K562 (cell line): ENCODE results near the gene MOB3C. TPM values are rescaled to one million over a fixed set of nuclear protein-coding genes. Genes with fewer than 3 reads are reported as not detected.

Source experiments
- CBFA2T2 ChIP-seq: fragments of 450-650 bp; conservative IDR thresholded peaks from 2 replicates; pipeline ENCODE4 v1.6.1; 2017; ENCODE audit warnings: mild to moderate bottlenecking
- CBFA2T3 ChIP-seq: fragments of 450-650 bp; IDR thresholded peaks from 2 replicates; pipeline ENCODE4 v1.6.1; 2017
- GABPB1 ChIP-seq: sonication (generic); formaldehyde crosslinking; IDR thresholded peaks from 2 replicates; pipeline ENCODE4 v1.8.0; 2022; ENCODE audit warnings: mild to moderate bottlenecking, missing genetic modification reagents
- GTF2A2 ChIP-seq: IDR thresholded peaks from 2 replicates; pipeline ENCODE4 v1.6.1; 2016; ENCODE audit warnings: mild to moderate bottlenecking, missing genetic modification characterization, missing compliant biosample characterization
- HMGN3 ChIP-seq: IDR thresholded peaks from 2 replicates; pipeline ENCODE4 v1.6.1; 2011; ENCODE audit warnings: borderline replicate concordance, low read depth, mild to moderate bottlenecking, mixed read lengths, low read length; ENCODE audit not compliant: insufficient read length; ENCODE audit errors: extremely low read depth
- KDM4B ChIP-seq, 2 experiments: fragments of 450-650 bp in 1 of 2; sonication (generic) in 1 of 2; IDR thresholded peaks; 2 replicates each; pipeline ENCODE4 v1.6.1; 2016 to 2017; ENCODE audit warnings: borderline replicate concordance in 2 of 2, antibody characterized with exemption in 1 of 2, low read depth in 1 of 2, mild to moderate bottlenecking in 1 of 2
- NELFE ChIP-seq: IDR thresholded peaks from 2 replicates; pipeline ENCODE4 v1.6.1; 2011; ENCODE audit warnings: mild to moderate bottlenecking; ENCODE audit not compliant: insufficient read depth, insufficient read length
- ZNF165 ChIP-seq: fragments of 250-450 bp; sonication (Bioruptor Pico); IDR thresholded peaks from 2 replicates; pipeline ENCODE4 v1.4.0; 2020; ENCODE audit warnings: borderline replicate concordance
- ZNF184 ChIP-seq: sonication (generic); formaldehyde crosslinking; IDR thresholded peaks from 2 replicates; pipeline ENCODE4 v1.5.0; 2020; ENCODE audit warnings: missing genetic modification reagents
- ZNF23 ChIP-seq: fragments of 250-450 bp; sonication (Bioruptor Pico); IDR thresholded peaks from 2 replicates; pipeline ENCODE4 v1.4.0; 2020; ENCODE audit warnings: mild to moderate bottlenecking
- ZNF445 ChIP-seq: fragments of 250-450 bp; sonication (Bioruptor Pico); IDR thresholded peaks from 2 replicates; pipeline ENCODE4 v1.4.0; 2020; ENCODE audit warnings: low read depth, mild to moderate bottlenecking, moderate library complexity
- ZNF695 ChIP-seq: fragments of 450-650 bp; formaldehyde crosslinking; IDR thresholded peaks from 2 replicates; pipeline ENCODE4 v1.4.0; 2020; ENCODE audit warnings: mild to moderate bottlenecking, moderate library complexity
- ZNF699 ChIP-seq: fragments of 250-450 bp; sonication (Bioruptor Pico); IDR thresholded peaks from 2 replicates; pipeline ENCODE4 v1.8.0; 2021; ENCODE audit warnings: mild to moderate bottlenecking, moderate library complexity; ENCODE audit not compliant: insufficient replicate concordance
- polyA plus RNA-seq, 8 experiments: library from polyadenylated mRNA; depleted of rRNA in 4 of 8; stranded (reverse) in 5 of 8; unstranded in 3 of 8; fragments of >200 nt; fragmentation: Nextera tagmentation in 2 of 8; fragmentation: Illumina TruSeq in 1 of 8; extraction: Ambion mirVana in 2 of 8; extraction: Trizol in 1 of 8; gene quantifications; 2 replicates each; pipeline versions ENCODE4 v1.2.1 to v1.2.3, GENCODE V29; 2011 to 2014; ENCODE audit warnings: inconsistent platforms in 1 of 8, missing spikeins in 1 of 8
- total RNA-seq, 7 experiments: library from RNA; depleted of rRNA in 6 of 7; stranded (reverse); fragments of >200 nt in 6 of 7; fragmentation: Illumina TruSeq in 2 of 7; extraction: Trizol in 2 of 7; gene quantifications; 2 replicates each; pipeline versions ENCODE4 v1.2.1 to v1.2.3, GENCODE V29; 2011 to 2021; ENCODE audit warnings: low replicate concordance in 1 of 7
- TF ChIP-seq, protein P1 (sequence below): IDR thresholded peaks from 3 replicates; pipeline ENCODE4 v1.6.1; 2011; ENCODE audit warnings: borderline replicate concordance, mild to moderate bottlenecking; ENCODE audit not compliant: insufficient read length, insufficient read depth
- TF ChIP-seq, protein P2 (sequence below): sonication (generic); formaldehyde crosslinking; IDR thresholded peaks from 2 replicates; pipeline ENCODE4 v1.8.1; 2023; ENCODE audit warnings: mild to moderate bottlenecking, missing genetic modification reagents, moderate library complexity
- TF ChIP-seq, protein P3 (sequence below): fragments of 250-450 bp; sonication (Bioruptor Pico); IDR thresholded peaks from 2 replicates; pipeline ENCODE4 v1.5.1; 2021; ENCODE audit warnings: mild to moderate bottlenecking
- TF ChIP-seq, protein P4 (sequence below), 2 experiments: IDR thresholded peaks in 1 of 2; conservative IDR thresholded peaks in 1 of 2; 2 replicates each; pipeline ENCODE4 v1.6.1; 2016; ENCODE audit warnings: low read depth in 2 of 2, mild to moderate bottlenecking in 1 of 2, missing compliant biosample characterization in 1 of 2, missing genetic modification characterization in 1 of 2, moderate library complexity in 1 of 2
- TF ChIP-seq, protein P5 (sequence below): fragments of 250-450 bp; sonication (Bioruptor Pico); IDR thresholded peaks from 2 replicates; pipeline ENCODE4 v1.5.0; 2021
- TF ChIP-seq, protein P6 (sequence below): fragments of 250-450 bp; sonication (Bioruptor Pico); IDR thresholded peaks from 2 replicates; pipeline ENCODE4 v1.8.0; 2022; ENCODE audit warnings: inconsistent platforms, mild to moderate bottlenecking, moderate library complexity, borderline replicate concordance

MOB3C gene
- total and polyA plus RNA-seq, 9 of the 15 experiments (the other 6 are each of a cell fraction or from before 2014, with no cell fraction given), result 1.0 to 7.5 (median 3.7) TPM

DNA sequence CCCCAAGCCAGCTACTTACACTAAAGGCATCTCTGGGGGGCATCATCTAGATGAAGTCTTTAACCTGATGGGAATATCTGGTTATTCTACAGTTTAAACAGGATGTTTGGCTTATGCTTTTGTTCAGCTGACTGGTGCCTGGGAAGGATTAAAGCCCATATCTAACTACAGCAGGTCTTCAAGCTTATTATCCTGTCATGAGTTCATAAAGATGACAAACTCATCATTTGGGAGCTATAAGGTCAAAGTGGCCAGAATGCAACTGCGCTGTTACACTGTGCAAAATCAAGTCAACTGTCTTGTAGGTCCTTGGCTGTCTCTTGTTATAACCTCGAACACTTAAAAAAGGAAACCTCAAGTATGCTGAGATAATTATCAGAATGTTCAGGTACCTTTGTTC, 18.6 kb upstream of the MOB3C start (continued):
- TF ChIP-seq, protein P1, sequence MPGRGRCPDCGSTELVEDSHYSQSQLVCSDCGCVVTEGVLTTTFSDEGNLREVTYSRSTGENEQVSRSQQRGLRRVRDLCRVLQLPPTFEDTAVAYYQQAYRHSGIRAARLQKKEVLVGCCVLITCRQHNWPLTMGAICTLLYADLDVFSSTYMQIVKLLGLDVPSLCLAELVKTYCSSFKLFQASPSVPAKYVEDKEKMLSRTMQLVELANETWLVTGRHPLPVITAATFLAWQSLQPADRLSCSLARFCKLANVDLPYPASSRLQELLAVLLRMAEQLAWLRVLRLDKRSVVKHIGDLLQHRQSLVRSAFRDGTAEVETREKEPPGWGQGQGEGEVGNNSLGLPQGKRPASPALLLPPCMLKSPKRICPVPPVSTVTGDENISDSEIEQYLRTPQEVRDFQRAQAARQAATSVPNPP, result no peak
- TF ChIP-seq, protein P2, sequence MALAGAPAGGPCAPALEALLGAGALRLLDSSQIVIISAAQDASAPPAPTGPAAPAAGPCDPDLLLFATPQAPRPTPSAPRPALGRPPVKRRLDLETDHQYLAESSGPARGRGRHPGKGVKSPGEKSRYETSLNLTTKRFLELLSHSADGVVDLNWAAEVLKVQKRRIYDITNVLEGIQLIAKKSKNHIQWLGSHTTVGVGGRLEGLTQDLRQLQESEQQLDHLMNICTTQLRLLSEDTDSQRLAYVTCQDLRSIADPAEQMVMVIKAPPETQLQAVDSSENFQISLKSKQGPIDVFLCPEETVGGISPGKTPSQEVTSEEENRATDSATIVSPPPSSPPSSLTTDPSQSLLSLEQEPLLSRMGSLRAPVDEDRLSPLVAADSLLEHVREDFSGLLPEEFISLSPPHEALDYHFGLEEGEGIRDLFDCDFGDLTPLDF (CRISPR knock-in tag), result no peak
- TF ChIP-seq HMGN3 (no peak), GABPB1 (CRISPR knock-in tag) (no peak), CBFA2T3 (peak; percentile 71), KDM4B (IDR thresholded peaks at IDR 0.05; ENCODE audit: borderline replicate concordance in 2 of 2, low read depth in 1 of 2) (no peak), ZNF699 (CRISPR knock-in tag) (no peak), CBFA2T2 (peak; percentile 40; the same call in 1 of the 2 replicates), NELFE (no peak), ZNF23 (CRISPR knock-in tag) (no peak), GTF2A2 (no peak), ZNF184 (CRISPR knock-in tag) (no peak), ZNF165 (CRISPR knock-in tag) (no peak), ZNF695 (CRISPR knock-in tag) (no peak), ZNF445 (CRISPR knock-in tag) (no peak)
- TF ChIP-seq, protein P3, sequence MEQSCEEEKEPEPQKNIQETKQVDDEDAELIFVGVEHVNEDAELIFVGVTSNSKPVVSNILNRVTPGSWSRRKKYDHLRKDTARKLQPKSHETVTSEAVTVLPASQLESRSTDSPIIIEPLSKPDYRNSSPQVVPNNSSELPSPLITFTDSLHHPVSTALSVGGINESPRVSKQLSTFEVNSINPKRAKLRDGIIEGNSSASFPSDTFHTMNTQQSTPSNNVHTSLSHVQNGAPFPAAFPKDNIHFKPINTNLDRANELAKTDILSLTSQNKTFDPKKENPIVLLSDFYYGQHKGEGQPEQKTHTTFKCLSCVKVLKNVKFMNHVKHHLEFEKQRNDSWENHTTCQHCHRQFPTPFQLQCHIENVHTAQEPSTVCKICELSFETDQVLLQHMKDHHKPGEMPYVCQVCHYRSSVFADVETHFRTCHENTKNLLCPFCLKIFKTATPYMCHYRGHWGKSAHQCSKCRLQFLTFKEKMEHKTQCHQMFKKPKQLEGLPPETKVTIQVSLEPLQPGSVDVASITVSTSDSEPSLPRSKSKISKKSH, result no peak
- TF ChIP-seq, protein P4, sequence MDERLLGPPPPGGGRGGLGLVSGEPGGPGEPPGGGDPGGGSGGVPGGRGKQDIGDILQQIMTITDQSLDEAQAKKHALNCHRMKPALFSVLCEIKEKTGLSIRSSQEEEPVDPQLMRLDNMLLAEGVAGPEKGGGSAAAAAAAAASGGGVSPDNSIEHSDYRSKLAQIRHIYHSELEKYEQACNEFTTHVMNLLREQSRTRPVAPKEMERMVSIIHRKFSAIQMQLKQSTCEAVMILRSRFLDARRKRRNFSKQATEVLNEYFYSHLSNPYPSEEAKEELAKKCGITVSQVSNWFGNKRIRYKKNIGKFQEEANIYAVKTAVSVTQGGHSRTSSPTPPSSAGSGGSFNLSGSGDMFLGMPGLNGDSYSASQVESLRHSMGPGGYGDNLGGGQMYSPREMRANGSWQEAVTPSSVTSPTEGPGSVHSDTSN (CRISPR knock-in tag; IDR thresholded peaks at IDR 0.05; ENCODE audit: low read depth), result no peak
- TF ChIP-seq, protein P4 (tag; conservative IDR thresholded peaks at IDR 0.05; ENCODE audit: low read depth), result peak; percentile 90
- TF ChIP-seq, protein P5, sequence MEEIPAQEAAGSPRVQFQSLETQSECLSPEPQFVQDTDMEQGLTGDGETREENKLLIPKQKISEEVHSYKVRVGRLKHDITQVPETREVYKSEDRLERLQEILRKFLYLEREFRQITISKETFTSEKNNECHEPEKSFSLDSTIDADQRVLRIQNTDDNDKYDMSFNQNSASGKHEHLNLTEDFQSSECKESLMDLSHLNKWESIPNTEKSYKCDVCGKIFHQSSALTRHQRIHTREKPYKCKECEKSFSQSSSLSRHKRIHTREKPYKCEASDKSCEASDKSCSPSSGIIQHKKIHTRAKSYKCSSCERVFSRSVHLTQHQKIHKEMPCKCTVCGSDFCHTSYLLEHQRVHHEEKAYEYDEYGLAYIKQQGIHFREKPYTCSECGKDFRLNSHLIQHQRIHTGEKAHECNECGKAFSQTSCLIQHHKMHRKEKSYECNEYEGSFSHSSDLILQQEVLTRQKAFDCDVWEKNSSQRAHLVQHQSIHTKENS, result no peak
- TF ChIP-seq, protein P6, sequence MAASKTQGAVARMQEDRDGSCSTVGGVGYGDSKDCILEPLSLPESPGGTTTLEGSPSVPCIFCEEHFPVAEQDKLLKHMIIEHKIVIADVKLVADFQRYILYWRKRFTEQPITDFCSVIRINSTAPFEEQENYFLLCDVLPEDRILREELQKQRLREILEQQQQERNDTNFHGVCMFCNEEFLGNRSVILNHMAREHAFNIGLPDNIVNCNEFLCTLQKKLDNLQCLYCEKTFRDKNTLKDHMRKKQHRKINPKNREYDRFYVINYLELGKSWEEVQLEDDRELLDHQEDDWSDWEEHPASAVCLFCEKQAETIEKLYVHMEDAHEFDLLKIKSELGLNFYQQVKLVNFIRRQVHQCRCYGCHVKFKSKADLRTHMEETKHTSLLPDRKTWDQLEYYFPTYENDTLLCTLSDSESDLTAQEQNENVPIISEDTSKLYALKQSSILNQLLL (CRISPR knock-in tag), result no peak
